Kidney glomerular epithelial cell (primary cell): ENCODE results near the gene SLC1A2.

ENCODE experiments used
- DNase-seq: peaks from one replicate; lab custom pipeline; 2025; lab: John Stamatoyannopoulos, UW

Gene SLC1A2

GRCh38 chr11:35302398-35302797, 117.0 kb downstream of the SLC1A2 start:
- no peak for DNase-seq

GRCh38 chr11:35298369-35298768, 121.0 kb downstream of the SLC1A2 start:
- DNase-seq: no peak

- DNase-seq: no peak
Observed at GRCh38 chr11:35295751-35296150, 123.6 kb downstream of the SLC1A2 start.

- no peak for DNase-seq
Observed at GRCh38 chr11:35293699-35294098, 125.7 kb downstream of the SLC1A2 start.

GRCh38 chr11:35293035-35293434, 126.3 kb downstream of the SLC1A2 start:
- no peak for DNase-seq

GRCh38 chr11:35292279-35292678, 127.1 kb downstream of the SLC1A2 start:
- DNase-seq: no peak

GRCh38 chr11:35290876-35291275, 128.5 kb downstream of the SLC1A2 start:
- no peak for DNase-seq

GRCh38 chr11:35289821-35290220, 129.5 kb downstream of the SLC1A2 start:
- no peak for DNase-seq

GRCh38 chr11:35288817-35289541, 130.4 kb downstream of the SLC1A2 start:
- no peak for DNase-seq

GRCh38 chr11:35288309-35288708, 131.0 kb downstream of the SLC1A2 start:
- no peak for DNase-seq

GRCh38 chr11:35287344-35287890, 131.9 kb downstream of the SLC1A2 start:
- no peak for DNase-seq

GRCh38 chr11:35286126-35286525, 133.2 kb downstream of the SLC1A2 start:
- DNase-seq: no peak

- DNase-seq: no peak
Observed at GRCh38 chr11:35285471-35285870, 133.9 kb downstream of the SLC1A2 start.

- DNase-seq: peak; percentile 70
Observed at GRCh38 chr11:35282221-35282882, 137.0 kb downstream of the SLC1A2 start.

GRCh38 chr11:35281169-35281688, 138.1 kb downstream of the SLC1A2 start:
- no peak for DNase-seq

- no peak for DNase-seq
Observed at GRCh38 chr11:35280727-35281126, 138.6 kb downstream of the SLC1A2 start.

- no peak for DNase-seq
Observed at GRCh38 chr11:35277827-35278226, 141.5 kb downstream of the SLC1A2 start.

GRCh38 chr11:35276396-35277145, 142.8 kb downstream of the SLC1A2 start:
- DNase-seq: no peak

- DNase-seq: no peak
Observed at GRCh38 chr11:35275786-35276170, 143.6 kb downstream of the SLC1A2 start.

GRCh38 chr11:35274909-35275785, 144.2 kb downstream of the SLC1A2 start:
- DNase-seq: no peak

GRCh38 chr11:35272391-35272902, 146.9 kb downstream of the SLC1A2 start:
- no peak for DNase-seq
